Endothelial cell (in vitro differentiated cells): ENCODE measurements around the gene OCA2. TPM values are rescaled to one million over a fixed set of nuclear protein-coding genes. Genes with fewer than 3 reads are reported as not detected.
"Not testable (repeated sequence)": the region's sequence is repeated elsewhere in the genome, so short reads cannot be mapped to it uniquely, and the experiment has no call there.

Experiments
- DNase-seq: peaks from one replicate; pipeline ENCODE4 v3.0.0; 2021; ENCODE audit warnings: low spot score
- H3K27ac Mint-ChIP-seq: one replicate; pipeline ENCODE4 v1.8.0; 2021; ENCODE audit warnings: mixed read lengths, inconsistent platforms; ENCODE audit not compliant: unreplicated experiment
- H3K27me3 Mint-ChIP-seq: one replicate; pipeline ENCODE4 v1.8.0; 2021; ENCODE audit warnings: mild to moderate bottlenecking, moderate library complexity, mixed read lengths, inconsistent platforms; ENCODE audit not compliant: unreplicated experiment
- H3K36me3 Mint-ChIP-seq: one replicate; pipeline ENCODE4 v1.8.0; 2021; ENCODE audit warnings: mild to moderate bottlenecking, low read depth, mixed read lengths, inconsistent platforms; ENCODE audit not compliant: unreplicated experiment
- H3K4me1 Mint-ChIP-seq: one replicate; pipeline ENCODE4 v1.8.0; 2021; ENCODE audit warnings: mild to moderate bottlenecking, mixed read lengths, inconsistent platforms; ENCODE audit not compliant: unreplicated experiment
- H3K4me3 Mint-ChIP-seq: one replicate; pipeline ENCODE4 v1.8.0; 2021; ENCODE audit warnings: mild to moderate bottlenecking, mixed read lengths, inconsistent platforms; ENCODE audit not compliant: unreplicated experiment
- H3K9me3 Mint-ChIP-seq: one replicate; pipeline ENCODE4 v1.8.0; 2021; ENCODE audit warnings: mixed read lengths, inconsistent platforms; ENCODE audit not compliant: unreplicated experiment
- total RNA-seq: library from RNA; stranded (reverse); fragmentation: NEBNext Ultra II Directional; extraction: Animal tissue kit (Norgen Biotek cat#: 25700); gene quantifications from one replicate; pipeline ENCODE4 v1.2.1, GENCODE V29; 2021; ENCODE audit not compliant: unreplicated experiment
- TF ChIP-seq, protein P1 (sequence below): fragments of 200-600 bp; sonication (generic); IDR thresholded peaks from one replicate; pipeline ENCODE4 v1.5.0; 2021; ENCODE audit warnings: antibody characterized with exemption; ENCODE audit not compliant: unreplicated experiment

Gene OCA2
- total RNA-seq, 1 donor from 2014 or later: not detected

GRCh38 chr15:27714675-27715074 lies 384.4 kb downstream of the OCA2 start:
- no peak overlapping the region for H3K4me3 Mint-ChIP-seq
- H3K27ac Mint-ChIP-seq: no peak overlapping the region
- TF ChIP-seq, protein P1, sequence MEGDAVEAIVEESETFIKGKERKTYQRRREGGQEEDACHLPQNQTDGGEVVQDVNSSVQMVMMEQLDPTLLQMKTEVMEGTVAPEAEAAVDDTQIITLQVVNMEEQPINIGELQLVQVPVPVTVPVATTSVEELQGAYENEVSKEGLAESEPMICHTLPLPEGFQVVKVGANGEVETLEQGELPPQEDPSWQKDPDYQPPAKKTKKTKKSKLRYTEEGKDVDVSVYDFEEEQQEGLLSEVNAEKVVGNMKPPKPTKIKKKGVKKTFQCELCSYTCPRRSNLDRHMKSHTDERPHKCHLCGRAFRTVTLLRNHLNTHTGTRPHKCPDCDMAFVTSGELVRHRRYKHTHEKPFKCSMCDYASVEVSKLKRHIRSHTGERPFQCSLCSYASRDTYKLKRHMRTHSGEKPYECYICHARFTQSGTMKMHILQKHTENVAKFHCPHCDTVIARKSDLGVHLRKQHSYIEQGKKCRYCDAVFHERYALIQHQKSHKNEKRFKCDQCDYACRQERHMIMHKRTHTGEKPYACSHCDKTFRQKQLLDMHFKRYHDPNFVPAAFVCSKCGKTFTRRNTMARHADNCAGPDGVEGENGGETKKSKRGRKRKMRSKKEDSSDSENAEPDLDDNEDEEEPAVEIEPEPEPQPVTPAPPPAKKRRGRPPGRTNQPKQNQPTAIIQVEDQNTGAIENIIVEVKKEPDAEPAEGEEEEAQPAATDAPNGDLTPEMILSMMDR: no peak
- H3K9me3 Mint-ChIP-seq: no peaks in the 10 kb centered on the region
- H3K27me3 Mint-ChIP-seq: no peaks in the 10 kb centered on the region
- no peak for DNase-seq
- no peaks in the 10 kb centered on the region for H3K36me3 Mint-ChIP-seq
- H3K4me1 Mint-ChIP-seq: no peaks in the 10 kb centered on the region

DNA sequence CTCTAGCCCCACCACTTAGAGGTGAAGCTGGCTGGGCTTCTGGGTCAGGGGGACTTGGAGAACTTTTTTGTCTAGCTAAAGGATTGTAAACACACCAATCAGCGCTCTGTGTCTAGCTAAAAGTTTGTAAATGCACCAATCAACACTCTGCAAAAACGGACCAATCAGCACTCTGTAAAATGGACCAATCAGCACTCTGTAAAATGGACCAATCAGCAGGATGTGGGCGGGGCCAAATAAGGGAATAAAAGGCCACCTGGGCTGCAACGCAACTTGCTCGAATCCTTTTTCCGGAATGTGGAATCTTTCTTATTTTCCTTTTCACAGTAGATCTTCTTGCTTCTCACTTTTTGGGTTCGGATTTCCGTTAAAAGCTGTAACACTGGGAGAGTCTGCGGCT lies 385.3 kb downstream of the OCA2 start:
- H3K27me3 Mint-ChIP-seq, H3K4me1 Mint-ChIP-seq, H3K27ac Mint-ChIP-seq, H3K36me3 Mint-ChIP-seq, DNase-seq, H3K9me3 Mint-ChIP-seq, H3K4me3 Mint-ChIP-seq: not testable (repeated sequence)

GRCh38 chr15:27707257-27707656 lies 391.9 kb downstream of the OCA2 start:
- H3K27ac Mint-ChIP-seq: no peak overlapping the region
- H3K27me3 Mint-ChIP-seq: no peaks in the 10 kb centered on the region
- H3K9me3 Mint-ChIP-seq: no peaks in the 10 kb centered on the region
- H3K4me1 Mint-ChIP-seq: no peaks in the 10 kb centered on the region
- TF ChIP-seq, protein P1: no peak
- H3K36me3 Mint-ChIP-seq: no peaks in the 10 kb centered on the region
- DNase-seq: no peak
- H3K4me3 Mint-ChIP-seq: no peak overlapping the region

DNA sequence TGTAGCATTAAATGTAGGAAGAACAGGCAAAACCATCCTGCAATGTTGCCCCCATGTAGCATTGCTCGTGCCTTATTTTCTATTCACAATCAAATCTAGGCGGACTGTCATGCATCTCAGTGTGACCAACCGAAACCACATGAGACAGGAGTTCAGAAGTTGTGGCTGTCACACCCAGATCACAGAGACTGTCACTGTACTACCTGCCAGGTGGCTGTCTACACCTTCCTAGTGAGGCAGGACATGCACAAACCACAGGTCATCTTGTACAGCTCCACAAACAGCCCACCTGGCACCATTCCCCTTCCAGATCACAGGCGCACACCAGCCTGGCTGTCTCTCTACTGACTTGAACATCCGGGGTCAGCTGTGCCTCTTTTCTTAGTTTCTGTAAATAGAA lies 392.8 kb downstream of the OCA2 start:
- TF ChIP-seq, protein P1: no peak
- Mint-ChIP-seq H3K9me3 (no peaks in the 10 kb centered on the region), H3K27me3 (no peaks in the 10 kb centered on the region), H3K4me3 (no peak overlapping the region), H3K36me3 (no peaks in the 10 kb centered on the region), H3K27ac (no peak overlapping the region), H3K4me1 (no peaks in the 10 kb centered on the region)
- no peak for DNase-seq

DNA sequence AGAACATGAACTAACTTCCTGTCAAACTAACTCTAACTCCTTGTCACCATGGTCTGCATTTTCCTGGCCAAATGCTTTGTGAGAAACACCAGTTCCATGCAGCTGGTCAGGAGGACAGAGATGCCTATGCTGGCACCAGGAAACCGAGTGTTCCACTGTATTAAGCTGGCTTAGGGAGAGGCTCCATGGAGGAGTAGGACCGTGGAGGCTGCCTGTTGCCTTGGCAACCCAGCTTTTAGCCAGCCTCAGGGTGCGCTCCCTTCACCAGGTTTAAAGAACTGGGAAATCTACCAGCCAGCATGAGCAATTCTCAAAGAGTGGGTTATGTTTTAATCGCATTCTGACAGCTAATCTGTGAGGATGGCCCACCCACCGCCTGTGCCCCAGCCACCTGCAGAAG lies 394.1 kb downstream of the OCA2 start:
- peaks cover 1% of the 10 kb centered on the region for H3K27me3 Mint-ChIP-seq
- no peaks in the 10 kb centered on the region for H3K9me3 Mint-ChIP-seq
- no peak overlapping the region for H3K4me3 Mint-ChIP-seq
- H3K36me3 Mint-ChIP-seq: no peaks in the 10 kb centered on the region
- DNase-seq: no peak
- no peak overlapping the region for H3K27ac Mint-ChIP-seq
- no peaks in the 10 kb centered on the region for H3K4me1 Mint-ChIP-seq
- TF ChIP-seq, protein P1: no peak

Other genes with a start within 250 kb of the OCA2 start
- 84.6 TPM for gene HERC2, start 222.9 kb upstream of the OCA2 start, total RNA-seq